HepG2 (cell line): ENCODE results near the gene ZMYND8.

ENCODE experiments used
- FOXM1 ChIP-seq: sonication (generic); formaldehyde crosslinking; IDR thresholded peaks from 2 replicates; pipeline ENCODE4 v1.5.0; 2020; ENCODE audit warnings: missing genetic modification reagents
- HDAC1 ChIP-seq: sonication (generic); formaldehyde crosslinking; IDR thresholded peaks from 2 replicates; pipeline ENCODE4 v1.5.1; 2020; ENCODE audit warnings: mild to moderate bottlenecking, missing genetic modification reagents
- KMT2A ChIP-seq: sonication (generic); formaldehyde crosslinking; IDR thresholded peaks from 2 replicates; pipeline ENCODE4 v1.4.0; 2020; ENCODE audit warnings: missing genetic modification reagents
- NCOA2 ChIP-seq: sonication (generic); formaldehyde crosslinking; IDR thresholded peaks from 2 replicates; pipeline ENCODE4 v1.8.0; 2022; ENCODE audit warnings: inconsistent platforms
- TCF7L2 ChIP-seq: IDR thresholded peaks from 2 replicates; pipeline ENCODE4 v1.6.1; 2011; ENCODE audit warnings: mild to moderate bottlenecking, low read depth, low read length, moderate library complexity
- USF2 ChIP-seq, 2 experiments: sonication (generic) in 1 of 2; formaldehyde crosslinking in 1 of 2; IDR thresholded peaks; 2 replicates each; pipeline versions ENCODE4 v1.5.1 to v1.6.1; 2011 to 2020; ENCODE audit warnings: borderline replicate concordance in 1 of 2, low read depth in 1 of 2, low read length in 1 of 2, mild to moderate bottlenecking in 1 of 2, missing genetic modification reagents in 1 of 2, moderate library complexity in 1 of 2
- ZFX ChIP-seq: sonication (generic); formaldehyde crosslinking; IDR thresholded peaks from 2 replicates; pipeline ENCODE4 v1.4.0; 2020; ENCODE audit warnings: mild to moderate bottlenecking, low read depth, missing genetic modification reagents, moderate library complexity
- ZNF687 ChIP-seq: sonication (generic); formaldehyde crosslinking; IDR thresholded peaks from 2 replicates; pipeline ENCODE4 v1.5.1; 2020; ENCODE audit warnings: mild to moderate bottlenecking, missing genetic modification reagents, moderate library complexity
- ZNF703 ChIP-seq: sonication (generic); formaldehyde crosslinking; IDR thresholded peaks from 2 replicates; pipeline ENCODE4 v1.5.1; 2020; ENCODE audit warnings: missing genetic modification reagents, mild to moderate bottlenecking, moderate library complexity, borderline replicate concordance
- ZNF740 ChIP-seq: sonication (generic); formaldehyde crosslinking; IDR thresholded peaks from 2 replicates; pipeline ENCODE4 v1.4.0; 2020; ENCODE audit warnings: missing genetic modification reagents
- ZSCAN20 ChIP-seq: sonication (generic); formaldehyde crosslinking; IDR thresholded peaks from 2 replicates; pipeline ENCODE4 v1.4.0; 2020; ENCODE audit warnings: missing genetic modification reagents, mild to moderate bottlenecking, borderline replicate concordance

DNA sequence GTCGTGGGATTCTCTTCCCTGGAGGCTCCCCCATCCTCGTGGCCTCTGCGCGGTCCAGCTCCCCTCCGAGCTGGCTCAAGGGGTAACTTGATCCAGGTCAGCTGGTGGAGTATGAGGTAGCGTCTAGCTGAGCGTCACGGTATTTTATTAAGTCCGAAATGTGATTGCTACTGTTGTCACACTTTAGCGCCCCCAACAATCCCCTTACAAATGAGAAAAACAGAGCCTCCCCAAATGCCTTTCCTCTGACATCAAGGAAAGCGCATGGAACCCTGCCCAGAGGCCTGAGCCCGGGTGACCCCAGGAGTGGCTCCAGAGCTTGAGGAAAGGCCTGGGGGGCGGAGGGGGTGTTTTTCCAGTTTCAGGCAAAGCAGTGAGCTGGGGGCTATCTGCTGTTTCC lies 192.4 kb downstream of the ZMYND8 start:
- no peak for TF ChIP-seq ZNF687 (CRISPR knock-in tag)
- no peak for TF ChIP-seq ZNF703
- TF ChIP-seq KMT2A (CRISPR knock-in tag): no peak
- no peak for TF ChIP-seq USF2 (IDR thresholded peaks at IDR 0.05; ENCODE audit: low read depth, low read length)
- TF ChIP-seq USF2 (CRISPR knock-in tag; IDR thresholded peaks at IDR 0.05; ENCODE audit: borderline replicate concordance): no peak
- TF ChIP-seq ZSCAN20 (CRISPR knock-in tag): no peak
- TF ChIP-seq HDAC1 (CRISPR knock-in tag): no peak
- TF ChIP-seq ZNF740: no peak
- TF ChIP-seq NCOA2 (CRISPR knock-in tag): no peak
- TF ChIP-seq ZFX (CRISPR knock-in tag): no peak
- no peak for TF ChIP-seq FOXM1
- no peak for TF ChIP-seq TCF7L2
